A673 (cell line): ENCODE measurements around the gene SEC14L3. TPM values are rescaled to one million over a fixed set of nuclear protein-coding genes. Genes with fewer than 3 reads are reported as not detected.

Experiments used
- BruUV-seq: library from RNA; stranded (reverse); fragments of 400-500 nt; replicated peaks from 2 replicates; lab custom pipeline; 2021; lab: Mats Ljungman, UMichigan
- CTCF ChIA-PET: fragments of 300-600 bp; sonication (Branson Sonifier 250); formaldehyde crosslinking; loops from one replicate; lab custom pipeline; 2022; ENCODE audit warnings: antibody characterized with exemption; lab: Charles Lee
- POLR2A ChIA-PET: fragments of 300-600 bp; sonication (Branson Sonifier 250); formaldehyde crosslinking; loops from one replicate; lab custom pipeline; 2022; ENCODE audit warnings: antibody characterized with exemption; ENCODE audit not compliant: low non-redundant PET; lab: Charles Lee
- DNase-seq: peaks from one replicate; pipeline ENCODE4 v3.0.0-alpha.2; 2015; ENCODE audit warnings: low spot score
- H3K27ac ChIP-seq: fragments of 200-600 bp; sonication (generic); 2 replicates; pipeline ENCODE4 v1.5.1; 2016; ENCODE audit warnings: mixed run types, low read depth, mild to moderate bottlenecking, mixed read lengths, antibody characterized with exemption, low read length; ENCODE audit not compliant: poor library complexity, severe bottlenecking
- H3K27me3 ChIP-seq: fragments of 200-600 bp; sonication (generic); replicated peaks from 2 replicates; pipeline ENCODE4 v1.6.1; 2017; ENCODE audit warnings: mixed run types, low read depth, mild to moderate bottlenecking, mixed read lengths, antibody characterized with exemption, low read length; ENCODE audit not compliant: insufficient read depth, poor library complexity
- H3K36me3 ChIP-seq: fragments of 200-600 bp; sonication (generic); 2 replicates; pipeline ENCODE4 v1.6.1; 2016; ENCODE audit warnings: mixed run types, mild to moderate bottlenecking, mixed read lengths, antibody characterized with exemption, low read length; ENCODE audit not compliant: insufficient read depth, poor library complexity, severe bottlenecking
- H3K4me1 ChIP-seq: fragments of 200-600 bp; sonication (generic); 2 replicates; pipeline ENCODE4 v1.6.1; 2017; ENCODE audit warnings: mixed run types, mild to moderate bottlenecking, mixed read lengths, antibody characterized with exemption, low read length; ENCODE audit not compliant: insufficient read depth, poor library complexity, severe bottlenecking
- H3K4me3 ChIP-seq: fragments of 200-600 bp; sonication (generic); 2 replicates; pipeline ENCODE4 v1.5.1; 2016; ENCODE audit warnings: low read depth, mixed run types, mild to moderate bottlenecking, mixed read lengths, low read length; ENCODE audit not compliant: poor library complexity, severe bottlenecking
- H3K9me3 ChIP-seq: fragments of 200-600 bp; sonication (generic); 2 replicates; pipeline ENCODE4 v1.6.1; 2016; ENCODE audit warnings: mixed run types, low read depth, mild to moderate bottlenecking, mixed read lengths, antibody characterized with exemption, low read length; ENCODE audit not compliant: poor library complexity, severe bottlenecking
- CTCF ChIP-seq: fragments of 300-800, 200-600 bp; sonication (generic); conservative IDR thresholded peaks from 2 replicates; pipeline ENCODE4 v1.5.1; 2017; ENCODE audit warnings: low read depth, mild to moderate bottlenecking, antibody characterized with exemption, low read length, moderate library complexity, mixed read lengths
- EZH2 ChIP-seq: fragments of 200-600 bp; sonication (generic); IDR thresholded peaks from 2 replicates; pipeline ENCODE4 v1.6.1; 2017; ENCODE audit warnings: borderline replicate concordance, low read depth, mild to moderate bottlenecking, mixed read lengths, antibody characterized with exemption, low read length; ENCODE audit not compliant: poor library complexity, severe bottlenecking
- intact Hi-C: fragments of 100-400 bp; cut with micrococcal nuclease; formaldehyde crosslinking; loops from one replicate; pipeline ENCODE4 v1.10.0; 2022; ENCODE audit not compliant: unreplicated experiment
- total RNA-seq: library from RNA; stranded (reverse); gene quantifications from 2 replicates; pipeline ENCODE4 v1.2.3, GENCODE V29; 2021

Gene SEC14L3
- total RNA-seq, 1 experiment from 2014 or later = not detected

- Histone ChIP-seq H3K27ac (no peak overlapping the region), H3K4me3 (no peak overlapping the region), H3K9me3 (no peaks in the 10 kb centered on the region), H3K27me3 (no peaks in the 10 kb centered on the region), H3K4me1 (no peaks in the 10 kb centered on the region), H3K36me3 (no peaks in the 10 kb centered on the region)
- TF ChIP-seq EZH2 (no peak), CTCF (no peak)
- ChIA-PET CTCF (no interaction called here), POLR2A (no interaction called here)
- intact Hi-C loops = no loop called here
- no TSS peak for BruUV-seq
- DNase-seq = no peak
Observed at GRCh38 chr22:30474683-30475424, 3.0 kb upstream of the SEC14L3 start.

DNA sequence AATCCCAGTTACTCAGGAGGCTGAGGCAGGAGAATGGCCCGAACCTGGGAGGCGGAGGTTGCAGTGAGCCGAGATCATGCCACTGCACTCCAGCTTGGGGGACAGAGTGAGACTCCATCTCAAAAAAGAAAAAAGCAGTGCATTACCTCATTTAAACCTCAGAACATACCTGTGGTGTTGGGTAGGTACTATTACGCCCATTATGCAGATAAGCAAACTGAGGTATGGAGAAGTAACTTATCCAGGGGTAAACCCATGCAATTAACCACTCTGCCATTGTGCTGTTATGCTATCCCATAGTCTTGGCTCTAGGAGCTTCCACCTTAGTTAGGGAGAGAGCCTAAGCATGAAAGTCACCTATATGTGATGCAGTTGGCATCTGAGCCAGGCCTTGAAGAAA is 2.3 kb upstream of the SEC14L3 start:
- no peak overlapping the region for H3K4me3 ChIP-seq
- no peaks in the 10 kb centered on the region for H3K4me1 ChIP-seq

DNA sequence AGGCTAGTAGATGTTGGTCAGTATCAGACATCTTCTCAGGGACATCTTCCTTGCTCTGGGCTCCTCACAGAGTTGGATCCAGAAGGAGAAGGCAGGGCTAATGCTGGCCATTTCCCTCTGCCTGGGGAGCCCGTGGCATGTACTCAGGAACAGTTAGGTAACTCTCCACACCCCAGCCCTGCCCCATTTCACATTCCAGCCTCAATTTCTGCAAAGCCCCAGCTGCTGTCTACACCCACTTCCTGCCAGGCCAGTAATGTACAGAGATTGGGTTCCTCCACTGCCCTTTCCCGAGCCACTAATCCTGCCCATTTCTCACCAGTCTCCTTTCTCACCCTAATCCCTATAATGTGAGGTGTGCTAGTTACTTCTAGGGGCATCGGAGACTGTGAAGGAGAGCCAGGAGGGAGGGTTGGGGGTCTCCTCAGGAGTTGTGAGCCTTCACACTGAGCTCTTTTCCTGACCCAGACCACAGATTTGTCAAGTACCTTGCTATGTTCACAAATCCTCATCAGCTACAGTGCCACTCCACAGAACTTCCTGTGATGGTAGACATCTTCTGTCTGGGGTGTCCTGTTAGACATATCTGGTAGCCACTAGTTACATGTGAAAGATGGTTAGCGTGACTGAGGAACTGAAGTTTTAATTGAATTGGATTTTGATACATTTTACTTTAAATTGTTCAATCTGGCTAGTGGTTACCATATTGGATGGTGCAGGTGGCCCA is 1.3 kb upstream of the SEC14L3 start:
- H3K4me1 ChIP-seq = no peaks in the 10 kb centered on the region
- H3K27ac ChIP-seq = no peak overlapping the region
- ChIA-PET POLR2A (no interaction called here), CTCF (no interaction called here)
- no peaks in the 10 kb centered on the region for H3K27me3 ChIP-seq
- TF ChIP-seq CTCF (no peak), EZH2 (no peak)
- H3K4me3 ChIP-seq = no peak overlapping the region
- H3K36me3 ChIP-seq = no peaks in the 10 kb centered on the region
- no peaks in the 10 kb centered on the region for H3K9me3 ChIP-seq
- DNase-seq = no peak
- no TSS peak for BruUV-seq
- intact Hi-C loops = no loop called here

More for the DNA sequence above, 2.3 kb upstream of the SEC14L3 start:
- intact Hi-C loops = no loop called here
- no peak for DNase-seq
- BruUV-seq = no TSS peak
- POLR2A ChIA-PET = no interaction called here
- Histone ChIP-seq H3K27ac (no peak overlapping the region), H3K36me3 (no peaks in the 10 kb centered on the region), H3K27me3 (no peaks in the 10 kb centered on the region), H3K9me3 (no peaks in the 10 kb centered on the region)
- CTCF ChIA-PET = no interaction called here
- no peak for TF ChIP-seq EZH2
- no peak for TF ChIP-seq CTCF
